Measurements from ENCODE around the gene UNKL.

Gene UNKL

GRCh38 chr16:1377406-1378010 is 37.0 kb downstream of the UNKL start:
- DNase-seq (ENCODE audit: low spot score), result no peak

GRCh38 chr16:1375741-1376410 is 38.6 kb downstream of the UNKL start:
- DNase-seq (ENCODE audit: low spot score), result no peak

GRCh38 chr16:1375298-1375640 is 39.2 kb downstream of the UNKL start:
- DNase-seq (ENCODE audit: low spot score), result no peak

GRCh38 chr16:1374418-1375297 is 39.8 kb downstream of the UNKL start:
- no peak for DNase-seq (ENCODE audit: low spot score)

GRCh38 chr16:1372292-1372950 is 42.1 kb downstream of the UNKL start:
- DNase-seq (ENCODE audit: low spot score), result no peak

- DNase-seq (ENCODE audit: low spot score), result no peak
Observed at GRCh38 chr16:1371054-1371978, 43.2 kb downstream of the UNKL start.

- DNase-seq (ENCODE audit: low spot score), result no peak
Observed at GRCh38 chr16:1367486-1368174, 46.9 kb downstream of the UNKL start.

GRCh38 chr16:1366712-1367299 is 47.7 kb downstream of the UNKL start:
- DNase-seq (ENCODE audit: low spot score), result no peak

- DNase-seq (ENCODE audit: low spot score), result no peak
Observed at GRCh38 chr16:1366060-1366711, 48.3 kb downstream of the UNKL start.

- DNase-seq (ENCODE audit: low spot score), result no peak
Observed at GRCh38 chr16:1364510-1364909, 50.0 kb downstream of the UNKL start.

- DNase-seq (ENCODE audit: low spot score), result peak; percentile 83
Observed at GRCh38 chr16:1363501-1364041, 50.9 kb downstream of the UNKL start.

GRCh38 chr16:1362807-1363206 is 51.7 kb downstream of the UNKL start:
- DNase-seq (ENCODE audit: low spot score), result no peak

GRCh38 chr16:1361685-1362360 is 52.7 kb downstream of the UNKL start:
- DNase-seq (ENCODE audit: low spot score), result no peak

GRCh38 chr16:1357906-1358566 is 56.5 kb downstream of the UNKL start:
- no peak for DNase-seq (ENCODE audit: low spot score)

- DNase-seq (ENCODE audit: low spot score), result no peak
Observed at GRCh38 chr16:1356061-1356900, 58.2 kb downstream of the UNKL start.

- no peak for DNase-seq (ENCODE audit: low spot score)
Observed at GRCh38 chr16:1355591-1355990, 58.9 kb downstream of the UNKL start.

- no peak for DNase-seq (ENCODE audit: low spot score)
Observed at GRCh38 chr16:1354815-1355540, 59.5 kb downstream of the UNKL start.

All from germinal center (tissue), 1 donor.